ENCODE measurements around the gene CD84. TPM values are rescaled to one million over a fixed set of nuclear protein-coding genes. Genes with fewer than 3 reads are reported as not detected.

The CD84 gene
- total and polyA plus RNA-seq, 3 donors from 2014 or later: 6.4 to 7.7 (median 6.9) TPM

- no peak overlapping the region for H3K4me3 ChIP-seq
- intact Hi-C loops (cut with DNase I; ENCODE audit: low total_unique reads): no loop called here
- H3K4me1 ChIP-seq: no peaks in the 10 kb centered on the region
- no peak overlapping the region for H3K27ac ChIP-seq
- H3K9me3 ChIP-seq: no peaks in the 10 kb centered on the region
- H3K36me3 ChIP-seq (ENCODE audit: low read depth, missing control alignments): no peaks in the 10 kb centered on the region
- H3K27me3 ChIP-seq: no peaks in the 10 kb centered on the region
- 76 to 88% methylated on average over 10 of the region's 10 CpGs for WGBS, 2 donors
- TF ChIP-seq CTCF (IDR thresholded peaks at IDR 0.05) (no peak), POLR2A (IDR thresholded peaks at IDR 0.05) (no peak)
- no peak for DNase-seq
These were observed 46.6 kb upstream of the CD84 start for GRCh38 chr1:160625725-160626498.

GRCh38 chr1:160625321-160625720 lies 46.0 kb upstream of the CD84 start:
- 91 to 100% methylated on average over 1 of the region's 1 CpG for WGBS, 2 donors
- H3K36me3 ChIP-seq (ENCODE audit: low read depth, missing control alignments): no peaks in the 10 kb centered on the region
- no peak overlapping the region for H3K27ac ChIP-seq
- TF ChIP-seq CTCF (IDR thresholded peaks at IDR 0.05) (no peak), POLR2A (IDR thresholded peaks at IDR 0.05) (no peak)
- no peak for DNase-seq
- no peaks in the 10 kb centered on the region for H3K4me1 ChIP-seq
- intact Hi-C loops (cut with DNase I; ENCODE audit: low total_unique reads): no loop called here
- H3K9me3 ChIP-seq: no peaks in the 10 kb centered on the region
- no peak overlapping the region for H3K4me3 ChIP-seq
- no peaks in the 10 kb centered on the region for H3K27me3 ChIP-seq

GRCh38 chr1:160624464-160624863 lies 45.2 kb upstream of the CD84 start:
- Histone ChIP-seq H3K27me3 (no peaks in the 10 kb centered on the region), H3K4me1 (no peaks in the 10 kb centered on the region), H3K27ac (no peak overlapping the region), H3K36me3 (ENCODE audit: low read depth, missing control alignments) (no peaks in the 10 kb centered on the region), H3K9me3 (no peaks in the 10 kb centered on the region), H3K4me3 (no peak overlapping the region)
- 46 to 61% methylated on average over 3 of the region's 3 CpGs for WGBS, 2 donors
- intact Hi-C loops (cut with DNase I; ENCODE audit: low total_unique reads): no loop called here
- no peak for DNase-seq
- TF ChIP-seq CTCF (IDR thresholded peaks at IDR 0.05): no peak

- no peak for DNase-seq
- WGBS, 2 donors: 69 to 92% methylated on average over 1 of the region's 1 CpG
These were observed 44.6 kb upstream of the CD84 start for GRCh38 chr1:160623862-160624261.

More at GRCh38 chr1:160623862-160624261, 44.6 kb upstream of the CD84 start:
- Histone ChIP-seq H3K4me3 (no peak overlapping the region), H3K9me3 (no peaks in the 10 kb centered on the region), H3K27me3 (no peaks in the 10 kb centered on the region), H3K4me1 (no peaks in the 10 kb centered on the region), H3K27ac (no peak overlapping the region), H3K36me3 (ENCODE audit: low read depth, missing control alignments) (no peaks in the 10 kb centered on the region)
- TF ChIP-seq POLR2A (IDR thresholded peaks at IDR 0.05) (no peak), CTCF (IDR thresholded peaks at IDR 0.05) (no peak)
- intact Hi-C loops (cut with DNase I; ENCODE audit: low total_unique reads): no loop called here
